ENCODE measurements around the gene GPR78. TPM values are rescaled to one million over a fixed set of nuclear protein-coding genes. Genes with fewer than 3 reads are reported as not detected.

The GPR78 gene
- total and polyA plus RNA-seq, 4 donors = 0.05 to 0.28 TPM; not detected in 2

DNA sequence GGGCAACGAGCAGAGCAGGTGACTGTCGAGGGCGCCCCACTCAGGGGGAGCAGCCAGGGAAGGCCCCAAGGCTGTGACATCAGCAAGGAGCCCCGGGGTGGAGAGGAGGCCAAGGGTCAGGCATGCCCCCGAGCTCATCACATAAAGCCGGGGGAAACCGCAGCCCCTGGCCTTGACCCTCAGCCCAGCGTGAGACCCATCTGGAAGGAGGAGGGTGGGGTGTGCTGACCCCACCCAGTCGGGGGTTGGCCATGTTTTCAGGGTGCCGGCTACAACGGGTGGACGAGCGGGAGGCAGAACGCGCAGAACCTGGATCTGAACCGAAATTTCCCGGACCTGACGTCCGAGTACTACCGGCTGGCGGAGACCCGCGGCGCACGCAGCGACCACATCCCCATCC is 26.3 kb downstream of the GPR78 start:
- no peak overlapping the region for H3K4me3 ChIP-seq
- ATAC-seq (ENCODE audit: insufficient read depth, low FRiP score) (no peak), DNase-seq (no peak)
- no peak overlapping the region for H3K9ac ChIP-seq (ENCODE audit: insufficient read depth in 1 of 2, low read length in 2 of 2)
- H3K27me3 ChIP-seq (ENCODE audit: control insufficient read depth in 3 of 3, insufficient read depth in 3 of 3, low read length in 2 of 3) = peaks cover 0 to 12% (median 0%) of the 10 kb centered on the region in 3 donors
- no peaks in the 10 kb centered on the region for H3K36me3 ChIP-seq (ENCODE audit: control insufficient read depth in 4 of 4, insufficient read depth in 4 of 4, low read length in 4 of 4)
- no peak overlapping the region for H3K27ac ChIP-seq (ENCODE audit: low read depth in 1 of 2, low read length in 1 of 2)
- WGBS, 2 donors = 85 to 91% methylated on average over 26 of the region's 26 CpGs
- H3K9me3 ChIP-seq (ENCODE audit: control insufficient read depth in 4 of 4, insufficient read depth in 3 of 4, low read length in 3 of 4) = peaks cover 0 to 2% (median 0%) of the 10 kb centered on the region in 4 donors
- TF ChIP-seq, protein P1, sequence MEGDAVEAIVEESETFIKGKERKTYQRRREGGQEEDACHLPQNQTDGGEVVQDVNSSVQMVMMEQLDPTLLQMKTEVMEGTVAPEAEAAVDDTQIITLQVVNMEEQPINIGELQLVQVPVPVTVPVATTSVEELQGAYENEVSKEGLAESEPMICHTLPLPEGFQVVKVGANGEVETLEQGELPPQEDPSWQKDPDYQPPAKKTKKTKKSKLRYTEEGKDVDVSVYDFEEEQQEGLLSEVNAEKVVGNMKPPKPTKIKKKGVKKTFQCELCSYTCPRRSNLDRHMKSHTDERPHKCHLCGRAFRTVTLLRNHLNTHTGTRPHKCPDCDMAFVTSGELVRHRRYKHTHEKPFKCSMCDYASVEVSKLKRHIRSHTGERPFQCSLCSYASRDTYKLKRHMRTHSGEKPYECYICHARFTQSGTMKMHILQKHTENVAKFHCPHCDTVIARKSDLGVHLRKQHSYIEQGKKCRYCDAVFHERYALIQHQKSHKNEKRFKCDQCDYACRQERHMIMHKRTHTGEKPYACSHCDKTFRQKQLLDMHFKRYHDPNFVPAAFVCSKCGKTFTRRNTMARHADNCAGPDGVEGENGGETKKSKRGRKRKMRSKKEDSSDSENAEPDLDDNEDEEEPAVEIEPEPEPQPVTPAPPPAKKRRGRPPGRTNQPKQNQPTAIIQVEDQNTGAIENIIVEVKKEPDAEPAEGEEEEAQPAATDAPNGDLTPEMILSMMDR (IDR thresholded peaks at IDR 0.05; ENCODE audit: control extremely low read depth, extremely low read depth) = no peak
- H3K4me1 ChIP-seq (ENCODE audit: control insufficient read depth in 5 of 5, insufficient read depth in 5 of 5, low read length in 5 of 5) = peaks cover 0 to under 1% (median 0%) of the 10 kb centered on the region in 5 donors

DNA sequence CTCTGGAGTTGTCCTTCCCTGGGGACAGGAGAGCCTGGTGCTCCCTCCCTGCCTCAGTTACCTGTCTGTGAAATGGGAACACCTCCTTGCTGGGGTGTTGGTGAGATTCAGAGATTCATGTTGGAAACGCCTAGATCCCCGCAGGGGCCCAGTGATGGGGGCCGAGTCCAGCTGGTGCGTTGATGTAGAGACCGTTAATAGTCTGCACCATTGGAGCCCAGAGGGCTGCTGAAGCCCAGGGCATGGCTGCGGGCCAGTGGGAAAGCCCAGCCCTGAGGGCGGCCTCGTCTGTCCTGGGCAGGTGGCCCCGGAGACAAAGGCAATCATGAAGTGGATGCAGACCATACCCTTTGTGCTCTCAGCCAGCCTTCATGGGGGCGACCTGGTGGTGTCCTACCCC is 26.8 kb downstream of the GPR78 start:
- Histone ChIP-seq H3K9ac (ENCODE audit: insufficient read depth in 1 of 2, low read length in 2 of 2) (no peak overlapping the region), H3K27me3 (ENCODE audit: control insufficient read depth in 3 of 3, insufficient read depth in 3 of 3, low read length in 2 of 3) (peaks cover 0 to 12% (median 0%) of the 10 kb centered on the region in 3 donors), H3K4me1 (ENCODE audit: control insufficient read depth in 5 of 5, insufficient read depth in 5 of 5, low read length in 5 of 5) (peaks cover 0 to 2% (median 0%) of the 10 kb centered on the region in 5 donors), H3K4me3 (no peak overlapping the region), H3K36me3 (ENCODE audit: control insufficient read depth in 4 of 4, insufficient read depth in 4 of 4, low read length in 4 of 4) (no peaks in the 10 kb centered on the region), H3K9me3 (ENCODE audit: control insufficient read depth in 4 of 4, insufficient read depth in 3 of 4, low read length in 3 of 4) (peaks cover 0 to 2% (median 0%) of the 10 kb centered on the region in 4 donors), H3K27ac (ENCODE audit: low read depth in 1 of 2, low read length in 1 of 2) (no peak overlapping the region)
- WGBS, 2 donors = 68 to 81% methylated on average over 10 of the region's 10 CpGs
- DNase-seq = no peak
- TF ChIP-seq, protein P1 (IDR thresholded peaks at IDR 0.05; ENCODE audit: control extremely low read depth, extremely low read depth) = no peak
- no peak for ATAC-seq (ENCODE audit: insufficient read depth, low FRiP score)

DNA sequence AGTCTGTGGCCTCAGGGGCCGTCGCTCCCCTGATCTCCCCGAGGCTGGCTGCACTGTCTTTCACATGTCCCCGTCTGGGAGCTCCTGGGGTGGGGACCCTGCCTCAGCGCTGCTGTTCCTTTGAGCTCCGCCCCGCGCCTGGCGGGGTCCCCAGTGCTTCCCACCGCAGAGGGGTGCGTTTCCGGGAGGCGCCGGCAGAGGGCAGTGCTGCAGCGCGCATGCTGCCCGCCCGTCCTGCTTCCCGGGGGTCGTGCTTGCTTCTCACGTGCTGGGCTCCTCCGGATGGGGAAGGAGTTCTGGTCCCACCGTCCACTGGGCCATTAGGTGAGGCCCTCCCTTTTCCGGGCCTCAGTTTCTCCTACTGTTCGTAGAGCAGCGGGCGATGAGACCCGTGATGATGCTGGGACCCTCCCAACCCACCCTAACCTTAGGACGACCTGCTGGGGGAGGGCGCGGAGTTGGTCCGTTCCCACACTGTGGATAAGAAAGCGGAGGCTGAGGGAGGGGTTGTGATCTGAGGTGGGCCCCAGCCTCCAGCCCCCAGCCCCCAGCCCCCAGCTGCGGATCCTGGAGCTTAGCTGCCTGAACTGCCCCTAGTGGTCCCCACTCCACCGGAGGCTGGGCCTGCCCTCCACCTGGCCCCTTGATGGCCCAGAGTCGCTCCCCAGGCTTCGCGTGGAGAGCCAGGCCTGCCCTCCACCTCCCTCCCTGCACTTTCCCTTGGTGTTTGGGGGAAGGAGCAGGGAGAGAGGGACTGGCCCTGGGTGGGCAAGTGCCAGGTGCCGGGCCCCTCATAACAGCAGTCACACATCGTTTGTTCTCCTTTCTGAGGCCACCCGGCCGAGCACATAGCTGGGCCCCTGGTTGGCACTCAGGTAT is 27.6 kb downstream of the GPR78 start:
- no peak overlapping the region for H3K9ac ChIP-seq (ENCODE audit: insufficient read depth in 1 of 2, low read length in 2 of 2)
- no peak overlapping the region for H3K4me3 ChIP-seq
- 16 to 20% methylated on average over 38 to 42 of the region's 42 CpGs for WGBS, 2 donors
- H3K9me3 ChIP-seq (ENCODE audit: control insufficient read depth in 4 of 4, insufficient read depth in 3 of 4, low read length in 3 of 4) = peaks cover 0 to 2% (median 0%) of the 10 kb centered on the region in 4 donors
- peak; percentile 37 to 64 (median 45) for DNase-seq
- ATAC-seq (ENCODE audit: insufficient read depth, low FRiP score) = no peak
- no peaks in the 10 kb centered on the region for H3K36me3 ChIP-seq (ENCODE audit: control insufficient read depth in 4 of 4, insufficient read depth in 4 of 4, low read length in 4 of 4)
- no peak overlapping the region for H3K27ac ChIP-seq (ENCODE audit: low read depth in 1 of 2, low read length in 1 of 2)
- H3K27me3 ChIP-seq (ENCODE audit: control insufficient read depth in 3 of 3, insufficient read depth in 3 of 3, low read length in 2 of 3) = peaks cover 0 to 12% (median 0%) of the 10 kb centered on the region in 3 donors
- peaks cover 0 to 2% (median 0%) of the 10 kb centered on the region in 5 donors for H3K4me1 ChIP-seq (ENCODE audit: control insufficient read depth in 5 of 5, insufficient read depth in 5 of 5, low read length in 5 of 5)
- TF ChIP-seq, protein P1 (IDR thresholded peaks at IDR 0.05; ENCODE audit: control extremely low read depth, extremely low read depth) = peak; percentile 38
